DOHH2 (cell line): ENCODE measurements around the gene TMEM132D.

ENCODE experiments used
- H3F3A ChIP-seq: fragments of 200-600 bp; sonication (generic), shearing (Covaris generic); 2 replicates; pipeline ENCODE4 v1.6.0; 2016; ENCODE audit warnings: antibody characterized with exemption, mild to moderate bottlenecking; ENCODE audit not compliant: control insufficient read depth, insufficient read depth
- H3K27ac ChIP-seq: fragments of 200-600 bp; sonication (generic); 2 replicates; pipeline ENCODE4 v1.5.1; 2014; ENCODE audit warnings: low read depth, mild to moderate bottlenecking, low read length, moderate library complexity
- H3K27me3 ChIP-seq: fragments of 200-600 bp; sonication (generic); 2 replicates; pipeline ENCODE4 v1.6.1; 2014; ENCODE audit warnings: mild to moderate bottlenecking, low read length, mixed read lengths; ENCODE audit not compliant: control insufficient read depth
- H3K36me3 ChIP-seq: fragments of 200-600 bp; sonication (generic); 2 replicates; pipeline ENCODE4 v1.6.1; 2014; ENCODE audit warnings: mild to moderate bottlenecking, low read length, moderate library complexity, mixed read lengths; ENCODE audit not compliant: control insufficient read depth
- H3K4me1 ChIP-seq: fragments of 200-600 bp; sonication (generic); 2 replicates; pipeline ENCODE4 v1.6.1; 2014; ENCODE audit warnings: mild to moderate bottlenecking, low read length, mixed read lengths; ENCODE audit not compliant: control insufficient read depth
- H3K4me2 ChIP-seq: fragments of 200-600 bp; sonication (generic); 2 replicates; pipeline ENCODE4 v1.6.0; 2014; ENCODE audit warnings: mild to moderate bottlenecking, low read length, moderate library complexity
- H3K4me3 ChIP-seq: fragments of 200-600 bp; sonication (generic); 2 replicates; pipeline ENCODE4 v1.5.1; 2014; ENCODE audit warnings: mild to moderate bottlenecking, low read length, mixed read lengths
- H3K79me2 ChIP-seq: fragments of 200-600 bp; sonication (generic); 2 replicates; pipeline ENCODE4 v1.6.1; 2014; ENCODE audit warnings: mild to moderate bottlenecking, low read length, mixed read lengths; ENCODE audit not compliant: control insufficient read depth
- H3K9me2 ChIP-seq: fragments of 200-600 bp; sonication (generic); replicated peaks from 2 replicates; pipeline ENCODE4 v1.6.1; 2014; ENCODE audit warnings: mild to moderate bottlenecking, low read length, mixed read lengths; ENCODE audit not compliant: control insufficient read depth
- H3K9me3 ChIP-seq: fragments of 200-600 bp; sonication (generic); 2 replicates; pipeline ENCODE4 v1.6.1; 2014; ENCODE audit warnings: antibody characterized with exemption, low read length, mixed read lengths; ENCODE audit not compliant: control insufficient read depth, insufficient read depth
- H4K20me1 ChIP-seq: fragments of 200-600 bp; sonication (generic); 2 replicates; pipeline ENCODE4 v1.6.0; 2014; ENCODE audit warnings: low read depth, mild to moderate bottlenecking, antibody characterized with exemption, low read length, moderate library complexity; ENCODE audit not compliant: control insufficient read depth, insufficient read depth
- EZH2phosphoT487 ChIP-seq: fragments of 200-600 bp; sonication (generic); IDR thresholded peaks from 2 replicates; pipeline ENCODE4 v1.6.1; 2017; ENCODE audit warnings: borderline replicate concordance, mild to moderate bottlenecking, antibody characterized with exemption, low read length, moderate library complexity, mixed read lengths
- TF ChIP-seq, protein P1 (sequence below): fragments of 200-600 bp; sonication (generic); IDR thresholded peaks from one replicate; pipeline ENCODE4 v1.5.1; 2014; ENCODE audit warnings: antibody characterized with exemption, mild to moderate bottlenecking, low read depth, low read length; ENCODE audit not compliant: poor library complexity, severe bottlenecking

TMEM132D gene

DNA sequence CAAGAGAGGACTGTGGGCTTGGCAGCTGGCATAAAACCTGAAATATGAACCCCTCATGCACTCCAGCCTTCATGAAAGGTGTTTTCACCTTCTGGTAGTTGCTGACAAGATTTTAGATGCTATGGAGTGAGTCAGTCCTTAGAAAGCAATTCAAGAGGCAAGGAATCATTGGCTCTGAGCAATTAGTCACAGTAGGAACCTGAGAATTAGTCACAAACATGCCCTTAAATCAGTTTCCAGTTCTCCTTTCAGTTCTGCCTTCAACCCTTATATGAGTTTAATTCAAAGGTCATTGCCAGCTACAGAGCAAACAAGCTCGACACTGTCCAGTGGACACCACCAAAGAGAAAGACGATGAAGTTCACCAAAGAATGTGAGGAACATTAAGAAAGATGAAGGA lies 578.3 kb downstream of the TMEM132D start:
- no peaks in the 10 kb centered on the region for H3K9me2 ChIP-seq
- H4K20me1 ChIP-seq, result no peaks in the 10 kb centered on the region
- no peak overlapping the region for H3K27ac ChIP-seq
- TF ChIP-seq, protein P1, sequence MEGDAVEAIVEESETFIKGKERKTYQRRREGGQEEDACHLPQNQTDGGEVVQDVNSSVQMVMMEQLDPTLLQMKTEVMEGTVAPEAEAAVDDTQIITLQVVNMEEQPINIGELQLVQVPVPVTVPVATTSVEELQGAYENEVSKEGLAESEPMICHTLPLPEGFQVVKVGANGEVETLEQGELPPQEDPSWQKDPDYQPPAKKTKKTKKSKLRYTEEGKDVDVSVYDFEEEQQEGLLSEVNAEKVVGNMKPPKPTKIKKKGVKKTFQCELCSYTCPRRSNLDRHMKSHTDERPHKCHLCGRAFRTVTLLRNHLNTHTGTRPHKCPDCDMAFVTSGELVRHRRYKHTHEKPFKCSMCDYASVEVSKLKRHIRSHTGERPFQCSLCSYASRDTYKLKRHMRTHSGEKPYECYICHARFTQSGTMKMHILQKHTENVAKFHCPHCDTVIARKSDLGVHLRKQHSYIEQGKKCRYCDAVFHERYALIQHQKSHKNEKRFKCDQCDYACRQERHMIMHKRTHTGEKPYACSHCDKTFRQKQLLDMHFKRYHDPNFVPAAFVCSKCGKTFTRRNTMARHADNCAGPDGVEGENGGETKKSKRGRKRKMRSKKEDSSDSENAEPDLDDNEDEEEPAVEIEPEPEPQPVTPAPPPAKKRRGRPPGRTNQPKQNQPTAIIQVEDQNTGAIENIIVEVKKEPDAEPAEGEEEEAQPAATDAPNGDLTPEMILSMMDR, result no peak
- no peak for TF ChIP-seq EZH2phosphoT487
- no peaks in the 10 kb centered on the region for H3K36me3 ChIP-seq
- H3K9me3 ChIP-seq, result no peaks in the 10 kb centered on the region
- H3K4me1 ChIP-seq, result no peaks in the 10 kb centered on the region
- H3K27me3 ChIP-seq, result no peaks in the 10 kb centered on the region
- H3K4me2 ChIP-seq, result no peak overlapping the region
- no peaks in the 10 kb centered on the region for H3K79me2 ChIP-seq
- no peaks in the 10 kb centered on the region for H3F3A ChIP-seq
- no peak overlapping the region for H3K4me3 ChIP-seq

DNA sequence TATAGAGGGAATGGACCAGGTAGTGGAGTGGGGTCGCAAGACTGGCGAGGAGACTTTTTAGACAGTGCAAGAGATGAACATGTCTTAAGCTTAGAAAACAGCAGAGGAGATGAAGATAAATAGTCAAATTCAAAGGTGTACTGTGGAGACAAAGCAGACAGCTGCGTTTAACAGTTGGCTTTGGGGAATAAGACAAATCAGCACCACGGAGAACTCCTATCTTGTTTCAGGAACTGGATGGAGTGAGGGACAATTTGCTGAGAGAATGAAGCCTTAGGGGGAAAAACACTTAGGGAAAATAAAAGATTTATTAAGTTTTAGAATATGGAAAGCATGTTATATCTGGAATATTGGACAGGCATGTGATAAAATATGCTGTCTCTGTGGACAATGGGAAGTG lies 591.8 kb downstream of the TMEM132D start:
- H3F3A ChIP-seq, result no peaks in the 10 kb centered on the region
- H3K27me3 ChIP-seq, result no peaks in the 10 kb centered on the region
- no peaks in the 10 kb centered on the region for H3K9me2 ChIP-seq
- H3K79me2 ChIP-seq, result no peaks in the 10 kb centered on the region
- no peaks in the 10 kb centered on the region for H3K36me3 ChIP-seq
- no peaks in the 10 kb centered on the region for H3K4me1 ChIP-seq
- no peak overlapping the region for H3K4me2 ChIP-seq
- no peak overlapping the region for H3K4me3 ChIP-seq
- no peaks in the 10 kb centered on the region for H4K20me1 ChIP-seq
- TF ChIP-seq EZH2phosphoT487, result no peak
- TF ChIP-seq, protein P1, result no peak
- no peak overlapping the region for H3K27ac ChIP-seq
- H3K9me3 ChIP-seq, result no peaks in the 10 kb centered on the region

DNA sequence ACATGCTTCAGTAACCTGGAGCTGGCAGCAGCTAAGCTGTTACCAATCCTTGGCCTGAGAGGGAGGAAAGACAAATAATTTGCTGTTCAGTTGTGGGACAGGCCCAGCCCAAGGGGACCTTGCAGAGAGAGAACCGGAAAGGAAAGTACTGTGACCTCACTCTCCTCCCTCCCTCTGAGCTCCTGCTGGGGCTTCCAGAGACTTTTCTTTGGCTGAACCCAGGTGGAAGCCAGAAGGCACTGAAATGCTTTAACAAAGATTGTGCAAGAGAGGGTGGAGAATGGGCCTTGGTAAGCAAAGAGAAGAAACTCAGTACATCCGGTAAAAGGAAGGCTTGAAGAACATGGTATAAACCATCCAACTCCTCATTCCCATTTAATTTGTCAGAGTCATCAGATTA lies 593.5 kb downstream of the TMEM132D start:
- Histone ChIP-seq H3K27me3 (no peaks in the 10 kb centered on the region), H3K4me1 (no peaks in the 10 kb centered on the region), H3K4me3 (no peak overlapping the region), H3K9me2 (no peaks in the 10 kb centered on the region), H3K27ac (no peak overlapping the region), H3F3A (no peaks in the 10 kb centered on the region), H3K4me2 (no peak overlapping the region), H3K36me3 (no peaks in the 10 kb centered on the region), H3K79me2 (no peaks in the 10 kb centered on the region), H4K20me1 (no peaks in the 10 kb centered on the region), H3K9me3 (no peaks in the 10 kb centered on the region)
- no peak for TF ChIP-seq EZH2phosphoT487
- TF ChIP-seq, protein P1, result no peak

- no peaks in the 10 kb centered on the region for H3K4me1 ChIP-seq
- H3K9me3 ChIP-seq, result peaks cover 6% of the 10 kb centered on the region; the same call in 1 of the 2 replicates
- no peaks in the 10 kb centered on the region for H3K36me3 ChIP-seq
- H3K27ac ChIP-seq, result no peak overlapping the region
- H4K20me1 ChIP-seq, result no peaks in the 10 kb centered on the region
- TF ChIP-seq EZH2phosphoT487, result no peak
- TF ChIP-seq, protein P1, result no peak
- no peaks in the 10 kb centered on the region for H3K9me2 ChIP-seq
- no peaks in the 10 kb centered on the region for H3K27me3 ChIP-seq
- H3K4me3 ChIP-seq, result no peak overlapping the region
- no peaks in the 10 kb centered on the region for H3F3A ChIP-seq
- H3K4me2 ChIP-seq, result no peak overlapping the region
- H3K79me2 ChIP-seq, result no peaks in the 10 kb centered on the region
Measured at GRCh38 chr12:129305851-129306250, 598.0 kb downstream of the TMEM132D start.
